Prostate gland (tissue), 2 donors: ENCODE measurements around the gene PDS5B. TPM values are rescaled to one million over a fixed set of nuclear protein-coding genes. Genes with fewer than 3 reads are reported as not detected.

ENCODE experiments used
- DNase-seq: peaks from one replicate; pipeline ENCODE4 v3.0.0-alpha.2; 2019; ENCODE audit warnings: low spot score
- H3K27ac ChIP-seq, 2 donors: fragments of 200-600 bp; sonication (generic); 2 replicates each; pipeline ENCODE4 v1.5.1; 2017 to 2019
- H3K27me3 ChIP-seq: fragments of 200-600 bp; sonication (generic); replicated peaks from 2 replicates; pipeline ENCODE4 v1.5.1; 2019; ENCODE audit not compliant: insufficient read depth
- H3K36me3 ChIP-seq, 2 donors: fragments of 200-600 bp; sonication (generic); 1 replicate in 1 of 2; 2 replicates in 1 of 2; pipeline versions ENCODE4 v1.5.1 to v1.8.1; 2017 to 2019
- H3K4me1 ChIP-seq: fragments of 200-600 bp; sonication (generic); replicated peaks from 2 replicates; pipeline ENCODE4 v1.5.1; 2019
- H3K4me3 ChIP-seq, 2 donors: fragments of 200-600 bp; sonication (generic); 2 replicates each; pipeline ENCODE4 v1.5.1; 2017 to 2019
- H3K9me3 ChIP-seq: fragments of 200-600 bp; sonication (generic); 2 replicates; pipeline ENCODE4 v1.5.1; 2017
- POLR2A ChIP-seq: fragments of 450-650 bp; IDR thresholded peaks from one replicate; pipeline ENCODE4 v1.6.1; 2016; ENCODE audit warnings: antibody characterized with exemption, mild to moderate bottlenecking
- POLR2AphosphoS5 ChIP-seq: sonication (generic); formaldehyde crosslinking; IDR thresholded peaks from one replicate; pipeline ENCODE4 v1.6.1; 2017; ENCODE audit warnings: antibody characterized with exemption
- WGBS: methylation state at CpG from one replicate; pipeline ENCODE4 v1.1.5; 2018; 5-methylcytosine and 5-hydroxymethylcytosine counted together
- intact Hi-C: fragments of 100-400 bp; cut with DNase I; formaldehyde crosslinking; loops from one replicate; pipeline ENCODE4 v1.14.2; 2022
- total RNA-seq, 2 donors: library from RNA; depleted of rRNA; stranded (reverse); fragments of >200 nt; gene quantifications; one replicate each; pipeline ENCODE4 v1.1.0, GENCODE V29; 2016
- TF ChIP-seq, protein P1 (sequence below), 4 experiments: fragments of 200-600 bp in 2 of 4; fragments of 450-650 bp in 2 of 4; sonication (generic) in 2 of 4; IDR thresholded peaks; 1 replicate in 3 of 4; 2 replicates in 1 of 4; pipeline ENCODE4 v1.5.1; 2016 to 2019; ENCODE audit warnings: antibody characterized with exemption in 4 of 4, mild to moderate bottlenecking in 2 of 4, moderate library complexity in 2 of 4

The PDS5B gene
- total RNA-seq, 2 donors from 2014 or later, result 37.0 to 63.3 TPM

DNA sequence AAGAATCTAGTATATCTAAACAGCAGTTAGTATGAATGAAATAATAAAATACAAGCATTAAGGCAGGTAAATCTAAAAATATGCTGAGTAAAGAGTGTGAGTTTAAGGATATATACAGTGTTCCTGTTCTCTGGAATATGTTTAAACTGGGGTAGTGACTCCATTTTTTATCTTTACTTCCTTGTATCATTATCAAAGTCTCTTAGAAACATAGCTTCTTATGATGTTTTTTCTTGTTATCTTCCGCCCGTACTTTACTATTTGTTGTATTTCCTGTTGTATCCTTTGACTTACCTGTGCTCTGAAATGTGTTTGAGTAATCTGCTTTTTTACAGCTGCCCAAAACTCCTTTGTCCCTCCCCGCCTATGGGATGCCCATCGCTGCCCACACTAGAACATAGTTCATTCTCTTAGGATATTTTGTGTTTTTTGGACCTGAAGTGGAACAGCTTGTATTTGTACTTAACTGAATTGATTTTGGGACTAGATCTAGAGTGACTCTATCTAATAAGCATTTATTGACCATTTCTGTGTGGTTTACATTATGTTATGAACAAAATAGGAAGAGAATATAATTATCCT lies 80.8 kb downstream of the PDS5B start:
- H3K27ac ChIP-seq, result no peak overlapping the region
- TF ChIP-seq, protein P1, sequence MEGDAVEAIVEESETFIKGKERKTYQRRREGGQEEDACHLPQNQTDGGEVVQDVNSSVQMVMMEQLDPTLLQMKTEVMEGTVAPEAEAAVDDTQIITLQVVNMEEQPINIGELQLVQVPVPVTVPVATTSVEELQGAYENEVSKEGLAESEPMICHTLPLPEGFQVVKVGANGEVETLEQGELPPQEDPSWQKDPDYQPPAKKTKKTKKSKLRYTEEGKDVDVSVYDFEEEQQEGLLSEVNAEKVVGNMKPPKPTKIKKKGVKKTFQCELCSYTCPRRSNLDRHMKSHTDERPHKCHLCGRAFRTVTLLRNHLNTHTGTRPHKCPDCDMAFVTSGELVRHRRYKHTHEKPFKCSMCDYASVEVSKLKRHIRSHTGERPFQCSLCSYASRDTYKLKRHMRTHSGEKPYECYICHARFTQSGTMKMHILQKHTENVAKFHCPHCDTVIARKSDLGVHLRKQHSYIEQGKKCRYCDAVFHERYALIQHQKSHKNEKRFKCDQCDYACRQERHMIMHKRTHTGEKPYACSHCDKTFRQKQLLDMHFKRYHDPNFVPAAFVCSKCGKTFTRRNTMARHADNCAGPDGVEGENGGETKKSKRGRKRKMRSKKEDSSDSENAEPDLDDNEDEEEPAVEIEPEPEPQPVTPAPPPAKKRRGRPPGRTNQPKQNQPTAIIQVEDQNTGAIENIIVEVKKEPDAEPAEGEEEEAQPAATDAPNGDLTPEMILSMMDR (IDR thresholded peaks at IDR 0.05), result no peak
- TF ChIP-seq POLR2AphosphoS5, result no peak
- TF ChIP-seq POLR2A, result no peak
- no peaks in the 10 kb centered on the region for H3K27me3 ChIP-seq
- no peak for DNase-seq
- no peaks in the 10 kb centered on the region for H3K4me1 ChIP-seq
- no peaks in the 10 kb centered on the region for H3K9me3 ChIP-seq
- H3K36me3 ChIP-seq, result no peaks in the 10 kb centered on the region
- intact Hi-C loops, result no loop called here
- WGBS, result 81% methylated on average over 4 of the region's 4 CpGs
- no peak overlapping the region for H3K4me3 ChIP-seq

DNA sequence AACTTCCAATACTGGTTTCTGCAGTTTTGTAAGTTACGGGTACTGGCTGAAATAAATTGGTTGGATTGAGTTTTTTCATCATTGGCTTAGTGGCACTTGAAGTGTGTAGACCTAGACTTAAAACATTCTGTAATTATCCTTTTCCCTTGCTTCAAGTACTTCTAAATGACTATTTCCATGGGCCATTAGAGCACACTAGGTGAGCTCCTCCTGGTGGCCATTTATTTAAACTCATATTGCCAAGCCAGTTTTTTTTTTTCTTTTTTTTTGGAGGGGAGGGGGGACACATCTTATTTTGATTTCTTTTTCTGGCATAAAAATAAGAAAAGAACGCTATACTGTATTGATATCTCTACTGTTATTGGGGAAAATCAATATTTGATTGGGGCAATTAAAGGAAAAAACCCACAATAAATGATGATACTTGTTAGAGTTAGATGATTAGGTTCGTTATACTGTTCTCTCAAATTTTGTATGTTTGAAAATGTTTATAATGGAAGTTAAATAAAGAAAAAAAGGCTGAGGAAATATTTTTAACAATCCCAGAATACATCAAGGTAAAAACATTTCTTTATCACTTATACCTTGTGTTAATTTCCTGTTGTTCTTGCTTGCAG lies 82.9 kb downstream of the PDS5B start:
- intact Hi-C loops, result no loop called here
- H3K9me3 ChIP-seq, result no peaks in the 10 kb centered on the region
- H3K36me3 ChIP-seq, result no peaks in the 10 kb centered on the region
- no peak for DNase-seq
- H3K27me3 ChIP-seq, result no peaks in the 10 kb centered on the region
- H3K4me3 ChIP-seq, result no peak overlapping the region
- WGBS, result 83% methylated on average over 3 of the region's 3 CpGs
- TF ChIP-seq, protein P1 (IDR thresholded peaks at IDR 0.05), result peak in 3 of 4 experiments; percentile 32 to 48 (median 44)
- TF ChIP-seq POLR2A (no peak), POLR2AphosphoS5 (no peak)
- no peak overlapping the region for H3K27ac ChIP-seq
- H3K4me1 ChIP-seq, result no peaks in the 10 kb centered on the region

DNA sequence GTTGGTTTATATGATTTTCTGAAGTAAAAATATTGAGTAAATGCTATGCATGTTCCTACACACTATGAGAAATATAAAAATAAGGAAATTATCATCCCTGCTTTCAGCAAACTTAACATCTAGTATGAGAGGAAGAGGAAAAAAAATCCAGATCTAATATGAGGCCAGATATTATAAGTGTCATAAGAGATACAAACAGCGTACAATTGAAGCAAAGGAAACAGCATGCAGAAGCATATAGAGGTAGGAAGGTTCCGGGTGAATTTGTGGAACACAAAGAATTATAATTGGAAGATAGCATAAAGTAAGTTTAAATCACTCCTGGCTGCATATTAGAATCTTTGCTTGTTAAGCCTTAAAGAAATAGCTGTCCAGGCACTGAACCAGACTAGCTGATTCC lies 88.3 kb downstream of the PDS5B start:
- H3K27ac ChIP-seq, result no peak overlapping the region
- H3K4me1 ChIP-seq, result no peaks in the 10 kb centered on the region
- no peak for TF ChIP-seq POLR2AphosphoS5
- TF ChIP-seq POLR2A, result no peak
- TF ChIP-seq, protein P1 (IDR thresholded peaks at IDR 0.05), result no peak
- H3K27me3 ChIP-seq, result no peaks in the 10 kb centered on the region
- WGBS, result 100% methylated on average over 2 of the region's 2 CpGs
- intact Hi-C loops, result no loop called here
- H3K9me3 ChIP-seq, result no peaks in the 10 kb centered on the region
- H3K36me3 ChIP-seq, result no peaks in the 10 kb centered on the region
- DNase-seq, result no peak
- H3K4me3 ChIP-seq, result no peak overlapping the region

DNA sequence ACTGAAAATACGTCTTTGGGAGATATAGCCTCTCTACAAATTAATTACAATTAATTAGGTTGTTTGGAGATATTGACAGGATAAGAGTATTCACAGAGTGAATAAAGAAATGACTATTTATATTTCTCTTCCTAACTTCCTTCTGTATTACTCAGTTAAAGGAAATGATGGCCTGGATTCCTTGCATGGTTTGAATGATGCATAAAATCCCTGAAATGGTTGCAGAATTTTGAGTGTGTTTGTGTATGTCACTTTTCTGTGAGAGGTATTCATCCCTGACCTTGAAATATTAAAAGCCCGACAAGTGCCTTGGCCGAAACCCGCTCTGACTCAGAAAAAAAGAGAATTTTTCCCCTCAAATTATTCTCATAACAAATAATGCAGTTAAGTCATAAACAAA lies 90.0 kb downstream of the PDS5B start:
- Histone ChIP-seq H3K27ac (no peak overlapping the region), H3K4me3 (no peak overlapping the region), H3K9me3 (no peaks in the 10 kb centered on the region), H3K27me3 (no peaks in the 10 kb centered on the region), H3K4me1 (no peaks in the 10 kb centered on the region), H3K36me3 (no peaks in the 10 kb centered on the region)
- WGBS, result 96% methylated on average over 4 of the region's 4 CpGs
- TF ChIP-seq, protein P1 (IDR thresholded peaks at IDR 0.05), result no peak
- TF ChIP-seq POLR2A (no peak), POLR2AphosphoS5 (no peak)
- intact Hi-C loops, result no loop called here
- DNase-seq, result no peak

DNA sequence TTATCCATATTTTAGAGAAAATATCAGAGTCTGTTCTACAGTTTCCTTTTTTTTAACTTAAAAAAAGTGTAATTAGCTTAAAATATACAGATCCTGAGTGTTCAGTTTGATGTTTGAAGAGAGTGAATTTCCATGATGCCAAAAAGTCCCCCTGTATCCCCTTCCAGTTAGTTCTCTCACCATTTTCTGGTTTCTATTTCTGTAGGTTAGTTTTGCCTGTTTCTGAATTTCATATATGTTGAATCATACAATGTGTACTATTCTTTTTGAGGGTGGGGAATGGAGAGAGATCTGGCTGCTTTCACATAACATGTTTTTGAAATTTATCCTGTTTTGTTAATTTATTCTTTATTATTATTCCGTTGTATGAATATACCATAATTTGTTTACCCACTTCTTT lies 95.9 kb downstream of the PDS5B start:
- DNase-seq, result no peak
- no peaks in the 10 kb centered on the region for H3K9me3 ChIP-seq
- H3K27me3 ChIP-seq, result no peaks in the 10 kb centered on the region
- TF ChIP-seq POLR2AphosphoS5 (no peak), POLR2A (no peak)
- TF ChIP-seq, protein P1 (IDR thresholded peaks at IDR 0.05), result no peak
- no peaks in the 10 kb centered on the region for H3K36me3 ChIP-seq
- no peak overlapping the region for H3K4me3 ChIP-seq
- intact Hi-C loops, result no loop called here
- no peaks in the 10 kb centered on the region for H3K4me1 ChIP-seq
- peak overlapping the region; percentile 55 to 59 for H3K27ac ChIP-seq
- WGBS, result 73% methylated on average over 1 of the region's 1 CpG
